H1 (cell line): ENCODE measurements around the gene NPFFR1. TPM values are rescaled to one million over a fixed set of nuclear protein-coding genes. Genes with fewer than 3 reads are reported as not detected.

ENCODE experiments used
- ATF2 ChIP-seq: IDR thresholded peaks from 2 replicates; pipeline ENCODE4 v1.6.1; 2012; ENCODE audit warnings: low read length, inconsistent platforms
- polyA plus RNA-seq, 7 experiments: library from polyadenylated mRNA; depleted of rRNA in 3 of 7; stranded (reverse) in 5 of 7; unstranded in 2 of 7; fragments of >200 nt in 5 of 7; fragments of 200-250 nt in 2 of 7; gene quantifications; 1 replicate in 5 of 7; 2 replicates in 1 of 7; 4 replicates in 1 of 7; pipeline versions ENCODE4 v1.2.1 to v1.2.3, GENCODE V29; 2011 to 2013; ENCODE audit warnings: missing spikeins in 2 of 7, mixed read lengths in 2 of 7
- total RNA-seq: library from RNA; stranded (reverse); fragmentation: NEBNext Ultra II Directional; extraction: Animal tissue kit (Norgen Biotek cat#: 25700); gene quantifications from 2 replicates; pipeline ENCODE4 v1.2.1, GENCODE V29; 2021

The NPFFR1 gene
- total and polyA plus RNA-seq, 2 of the 8 experiments (the other 6 are each of a cell fraction or from before 2014, with no cell fraction given): 0.02 to 0.06 TPM

DNA sequence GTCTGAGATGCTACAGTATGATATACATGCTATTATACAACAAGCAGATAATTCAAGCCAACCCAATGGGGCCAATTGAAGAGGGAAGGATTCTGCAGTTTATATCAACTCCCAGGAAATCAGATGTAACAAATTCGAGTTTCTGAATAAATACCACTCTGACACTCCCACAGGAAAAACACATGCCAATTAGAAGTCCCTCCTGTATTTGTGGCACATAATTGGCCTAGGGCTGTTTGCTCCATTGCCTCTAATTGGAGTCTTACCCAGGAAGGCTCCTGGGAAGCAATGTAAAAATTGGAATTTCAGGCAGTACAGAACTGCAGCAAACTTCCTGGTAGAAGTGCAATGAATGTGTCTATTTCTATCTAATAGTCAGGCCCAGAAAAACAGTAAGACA, 55.3 kb downstream of the NPFFR1 start (continued):
- TF ChIP-seq ATF2: no peak
